ENCODE data around the gene SNX15.

SNX15 gene

GRCh38 chr11:65078786-65079342, 51.6 kb downstream of the SNX15 start:
- DNase-seq (ENCODE audit: low read depth, low spot score): no peak
- TF ChIP-seq CTCF (IDR thresholded peaks at IDR 0.05; ENCODE audit: insufficient read depth, low read length, missing control alignments): no peak
- POLR2A ChIA-PET: no interaction called here
- CTCF ChIA-PET: interaction anchor here (1.0 to 1.5 kb wide), 3 partner anchors 24 to 65 kb away, joined by 3 to 5 read pairs (median 5); partner anchors contain the start of gene ARL2
- no peak overlapping the region for H3K4me3 ChIP-seq (ENCODE audit: low read depth, low read length)

- CTCF ChIA-PET: interaction anchor here (1.1 to 2.5 kb wide), 3 partner anchors 12 to 69 kb away, joined by 4 to 12 read pairs (median 7); partner anchors contain the start of gene ARL2
- H3K4me3 ChIP-seq (ENCODE audit: low read depth, low read length): peak overlapping the region; percentile 97
- POLR2A ChIA-PET: interaction anchor here (1.4 kb wide), 1 partner anchor 12 kb away, joined by 4 read pairs; no protein-coding TSS in a partner anchor
- TF ChIP-seq CTCF (IDR thresholded peaks at IDR 0.05; ENCODE audit: insufficient read depth, low read length, missing control alignments): no peak
- no peak for DNase-seq (ENCODE audit: low read depth, low spot score)
These were observed 56.0 kb downstream of the SNX15 start for GRCh38 chr11:65083134-65083833.

- ChIA-PET POLR2A (interaction anchor here (1.4 kb wide), 1 partner anchor 11 kb away, joined by 4 read pairs; no protein-coding TSS in a partner anchor), CTCF (interaction anchor here (1.1 to 2.5 kb wide), 3 partner anchors 11 to 70 kb away, joined by 4 to 12 read pairs (median 7); partner anchors contain the start of gene ARL2)
- peak within 1 kb of the TSS; percentile 97 for H3K4me3 ChIP-seq (ENCODE audit: low read depth, low read length)
- TF ChIP-seq CTCF (IDR thresholded peaks at IDR 0.05; ENCODE audit: insufficient read depth, low read length, missing control alignments): no peak
- peak; percentile 59 for DNase-seq (ENCODE audit: low read depth, low spot score)
These were observed 56.8 kb downstream of the SNX15 start, which contains the start of the genes CDCA5 and ZFPL1 for GRCh38 chr11:65083834-65084597. CDCA5 (minus strand) TSS chr11:65084040; CDS start chr11:65083978, 62 bp downstream. ZFPL1 (plus strand) TSS chr11:65084222; CDS start chr11:65084699, 477 bp downstream.

- POLR2A ChIA-PET: interaction anchor here (0.7 kb wide), 1 partner anchor 12 kb away, joined by 4 read pairs; the partner anchor contains the start of gene VPS51
- DNase-seq (ENCODE audit: low read depth, low spot score): no peak
- TF ChIP-seq CTCF (IDR thresholded peaks at IDR 0.05; ENCODE audit: insufficient read depth, low read length, missing control alignments): no peak
- peak overlapping the region; percentile 97 for H3K4me3 ChIP-seq (ENCODE audit: low read depth, low read length)
- CTCF ChIA-PET: interaction anchor here (0.8 to 1.3 kb wide), 6 partner anchors 10 to 71 kb away, joined by 3 to 9 read pairs (median 4); partner anchors contain the start of gene ARL2
These were observed 57.5 kb downstream of the SNX15 start for GRCh38 chr11:65084598-65085375.

- no peak for DNase-seq (ENCODE audit: low read depth, low spot score)
These were observed 58.2 kb downstream of the SNX15 start for GRCh38 chr11:65085446-65085845.

More at GRCh38 chr11:65085446-65085845, 58.2 kb downstream of the SNX15 start:
- POLR2A ChIA-PET: interaction anchor here (0.7 kb wide), 1 partner anchor 11 kb away, joined by 4 read pairs; the partner anchor contains the start of gene VPS51
- TF ChIP-seq CTCF (IDR thresholded peaks at IDR 0.05; ENCODE audit: insufficient read depth, low read length, missing control alignments): no peak
- H3K4me3 ChIP-seq (ENCODE audit: low read depth, low read length): peak overlapping the region; percentile 16; the same call in 1 of the 2 replicates
- CTCF ChIA-PET: interaction anchor here (0.8 to 1.3 kb wide), 6 partner anchors 9 to 71 kb away, joined by 3 to 9 read pairs (median 4); partner anchors contain the start of gene ARL2
